Stomach (tissue), 9 donors: ENCODE data around the gene GADD45GIP1. TPM values are rescaled to one million over a fixed set of nuclear protein-coding genes. Genes with fewer than 3 reads are reported as not detected.

Experiments used
- DNase-seq, 2 donors: peaks; one replicate each; pipeline versions ENCODE4 v3.0.0 to v3.0.0-alpha.2; 2013 to 2019
- H3K27ac ChIP-seq, 5 donors: fragments of 200-600 bp in 4 of 5; sonication (generic) in 4 of 5; one replicate each; pipeline ENCODE4 v1.5.1; 2013 to 2019; ENCODE audit warnings: mild to moderate bottlenecking in 1 of 5, moderate library complexity in 1 of 5
- H3K27me3 ChIP-seq, 3 donors: fragments of 200-600 bp; sonication (generic); one replicate each; pipeline ENCODE4 v1.5.1; 2017 to 2019; ENCODE audit warnings: mixed run types in 1 of 3
- H3K36me3 ChIP-seq, 4 donors: fragments of 200-600 bp; sonication (generic); 1 replicate in 3 of 4; 2 replicates in 1 of 4; pipeline ENCODE4 v1.5.1; 2016 to 2019
- H3K4me1 ChIP-seq, 4 donors: fragments of 200-600 bp; sonication (generic); one replicate each; pipeline ENCODE4 v1.5.1; 2016 to 2019
- H3K4me3 ChIP-seq, 4 donors: fragments of 200-600 bp; sonication (generic) in 3 of 4; one replicate each; pipeline ENCODE4 v1.5.1; 2016 to 2019; ENCODE audit warnings: mild to moderate bottlenecking in 1 of 4
- H3K9me3 ChIP-seq, 4 donors: fragments of 200-600 bp; sonication (generic); one replicate each; pipeline ENCODE4 v1.5.1; 2016 to 2019
- CTCF ChIP-seq, 7 experiments: fragments of 450-650 bp in 4 of 7; fragments of 200-600 bp in 3 of 7; sonication (generic) in 3 of 7; IDR thresholded peaks; one replicate each; pipeline ENCODE4 v1.5.1; 2016 to 2019; ENCODE audit warnings: antibody characterized with exemption in 7 of 7, control low read depth in 2 of 7, mild to moderate bottlenecking in 1 of 7
- EP300 ChIP-seq: sonication (generic); formaldehyde crosslinking; IDR thresholded peaks from one replicate; pipeline ENCODE4 v1.6.1; 2017; ENCODE audit warnings: antibody characterized with exemption
- POLR2A ChIP-seq, 4 donors: fragments of 450-650 bp; IDR thresholded peaks; one replicate each; pipeline ENCODE4 v1.6.1; 2016; ENCODE audit warnings: antibody characterized with exemption in 4 of 4, control low read depth in 2 of 4, mild to moderate bottlenecking in 1 of 4, moderate library complexity in 1 of 4
- POLR2AphosphoS5 ChIP-seq, 3 donors: sonication (generic); formaldehyde crosslinking; IDR thresholded peaks; one replicate each; pipeline ENCODE4 v1.6.1; 2016; ENCODE audit warnings: antibody characterized with exemption in 3 of 3
- WGBS, 5 donors: extraction: QIAGEN DNeasy Blood & Tissue Kit in 3 of 5; methylation state at CpG; one replicate each; pipeline versions ENCODE4 v1.1.5 to v1.1.7; 2013 to 2018; 5-methylcytosine and 5-hydroxymethylcytosine counted together
- intact Hi-C: fragments of 100-400 bp; cut with DNase I; formaldehyde crosslinking; loops from one replicate; pipeline ENCODE4 v1.15.1; 2023; ENCODE audit warnings: low total_unique reads
- polyA plus RNA-seq, 3 donors: library from polyadenylated mRNA; stranded (reverse); fragments of 200-250 nt; gene quantifications; one replicate each; pipeline ENCODE4 v1.2.3, GENCODE V29; 2013
- total RNA-seq, 5 donors: library from RNA; depleted of rRNA; stranded (reverse); fragments of >200 nt; gene quantifications; one replicate each; pipeline versions ENCODE4 v1.1.0 to v1.2.3, GENCODE V29; 2014 to 2016
- donor health status: healthy with polysubstance abuse.
- donor health status: Bipolar disorder and iron deficiency.
- donor health status: healthy.

GADD45GIP1 gene
- total and polyA plus RNA-seq, 8 donors, result 1.8 to 93.3 (median 51.1) TPM

- peaks cover 43 to 72% (median 66%) of the 10 kb centered on the region in 4 donors for H3K4me1 ChIP-seq
- H3K27me3 ChIP-seq, result peaks cover 0 to 10% (median 6%) of the 10 kb centered on the region in 3 donors
- WGBS, 5 donors, result 57 to 81% (median 65%) methylated on average over 20 to 25 of the region's 25 CpGs
- peak overlapping the region; percentile 90 to 95 (median 94) for H3K27ac ChIP-seq
- H3K9me3 ChIP-seq, result no peaks in the 10 kb centered on the region
- DNase-seq, result no peak
- H3K36me3 ChIP-seq, result peaks cover 0 to 9% (median 8%) of the 10 kb centered on the region in 4 donors
- H3K4me3 ChIP-seq, result peak overlapping the region; percentile 76 to 82 (median 79)
- intact Hi-C loops, result loop anchor here (5.0 kb wide), 1 partner anchor 35 kb away; no protein-coding TSS in a partner anchor
- TF ChIP-seq CTCF (IDR thresholded peaks at IDR 0.05) (no peak), POLR2A (IDR thresholded peaks at IDR 0.05) (no peak), POLR2AphosphoS5 (IDR thresholded peaks at IDR 0.05) (no peak), EP300 (no peak)
These were observed 40.4 kb upstream of the GADD45GIP1 start for GRCh38 chr19:12997179-12997966.

GRCh38 chr19:12996406-12997094, 39.5 kb upstream of the GADD45GIP1 start:
- peak overlapping the region; percentile 90 to 95 (median 94) for H3K27ac ChIP-seq
- 0 to 21% (median 9%) methylated on average over 9 to 51 of the region's 52 CpGs for WGBS, 5 donors
- TF ChIP-seq EP300 (no peak), CTCF (IDR thresholded peaks at IDR 0.05) (no peak), POLR2AphosphoS5 (IDR thresholded peaks at IDR 0.05) (no peak), POLR2A (IDR thresholded peaks at IDR 0.05) (no peak)
- DNase-seq, result peak in 1 of 2 donors; percentile 62
- intact Hi-C loops, result loop anchor here (5.0 kb wide), 1 partner anchor 36 kb away; no protein-coding TSS in a partner anchor
- H3K4me1 ChIP-seq, result peaks cover 35 to 64% (median 58%) of the 10 kb centered on the region in 4 donors
- H3K36me3 ChIP-seq, result peaks cover 0 to 9% (median 8%) of the 10 kb centered on the region in 4 donors
- H3K9me3 ChIP-seq, result no peaks in the 10 kb centered on the region
- H3K4me3 ChIP-seq, result peak overlapping the region; percentile 76 to 82 (median 79)
- peaks cover 0 to 10% (median 6%) of the 10 kb centered on the region in 3 donors for H3K27me3 ChIP-seq

- Histone ChIP-seq H3K9me3 (no peaks in the 10 kb centered on the region), H3K27me3 (peaks cover 0 to 10% (median 6%) of the 10 kb centered on the region in 3 donors), H3K27ac (peak overlapping the region; percentile 90 to 95 (median 94)), H3K4me3 (peak overlapping the region; percentile 76 to 82 (median 79)), H3K36me3 (peaks cover 0 to 9% (median 8%) of the 10 kb centered on the region in 4 donors), H3K4me1 (peaks cover 28 to 56% (median 51%) of the 10 kb centered on the region in 4 donors)
- intact Hi-C loops, result loop anchor here (5.0 kb wide), 1 partner anchor 36 kb away; no protein-coding TSS in a partner anchor
- whole genome bisulfite sequencing, 5 donors, result 1 to 2% (median 1%) methylated on average over 30 to 113 of the region's 129 CpGs
- TF ChIP-seq CTCF (IDR thresholded peaks at IDR 0.05) (no peak), POLR2AphosphoS5 (IDR thresholded peaks at IDR 0.05) (no peak), POLR2A (IDR thresholded peaks at IDR 0.05) (no peak), EP300 (no peak)
- peak in 1 of 2 donors; percentile 71 for DNase-seq
These were observed 38.8 kb upstream of the GADD45GIP1 start for GRCh38 chr19:12995596-12996405.
